Bronchial epithelial cell (primary cell): Measurements from ENCODE around the gene WLS. TPM values are rescaled to one million over a fixed set of nuclear protein-coding genes. Genes with fewer than 3 reads are reported as not detected.

Experiments used
- DNase-seq: peaks from one replicate; pipeline ENCODE4 v3.0.0-alpha.2; 2010; ENCODE audit warnings: low read depth
- FAIRE-seq: peaks from 2 replicates; lab custom pipeline; 2011; peaks lifted over from hg19 to GRCh38; lab: Jason Lieb, UNC
- H3K27me3 ChIP-seq: 2 replicates; pipeline ENCODE4 v1.5.1; 2011; ENCODE audit warnings: low read length; ENCODE audit not compliant: control insufficient read depth, insufficient read depth
- H3K36me3 ChIP-seq: 2 replicates; pipeline ENCODE4 v1.5.1; 2011; ENCODE audit warnings: low read length; ENCODE audit not compliant: control insufficient read depth, insufficient read depth
- H3K4me3 ChIP-seq: 2 replicates; pipeline ENCODE4 v1.5.1; 2011; ENCODE audit warnings: mild to moderate bottlenecking, low read depth, low read length, control low read depth
- total RNA-seq: library from RNA; depleted of rRNA; stranded (reverse); fragments of >200 nt; gene quantifications from 2 replicates; pipeline ENCODE4 v1.2.1, GENCODE V29; 2014
- TF ChIP-seq, protein P1 (sequence below): IDR thresholded peaks from 2 replicates; pipeline ENCODE4 v1.5.1; 2011; ENCODE audit warnings: mild to moderate bottlenecking, moderate library complexity, low read length, control low read depth, inconsistent platforms; ENCODE audit not compliant: insufficient read depth, severe bottlenecking

WLS gene
- total RNA-seq, 1 donor from 2014 or later = 39.8 TPM

DNA sequence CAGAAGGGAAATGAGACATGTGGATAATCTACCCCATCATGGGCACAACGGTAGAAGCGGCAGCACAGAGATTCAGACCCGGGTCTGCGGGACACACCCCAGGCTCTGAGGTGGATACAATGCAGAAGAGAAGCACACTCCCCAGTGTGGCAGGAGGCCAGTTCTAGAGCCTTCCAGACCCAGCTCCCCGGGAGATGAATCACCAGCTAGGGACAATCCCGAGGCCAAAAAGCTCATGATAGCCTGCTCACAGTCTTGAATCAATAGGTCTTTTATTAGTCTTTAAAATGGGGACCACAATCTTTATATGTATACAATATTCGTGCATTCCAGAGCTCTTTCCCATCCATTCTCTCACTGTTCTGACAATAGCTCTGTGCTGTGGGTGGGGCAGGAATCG, 124.6 kb downstream of the WLS start:
- H3K36me3 ChIP-seq = no peaks in the 10 kb centered on the region
- no peaks in the 10 kb centered on the region for H3K27me3 ChIP-seq
- no peak for DNase-seq
- TF ChIP-seq, protein P1, sequence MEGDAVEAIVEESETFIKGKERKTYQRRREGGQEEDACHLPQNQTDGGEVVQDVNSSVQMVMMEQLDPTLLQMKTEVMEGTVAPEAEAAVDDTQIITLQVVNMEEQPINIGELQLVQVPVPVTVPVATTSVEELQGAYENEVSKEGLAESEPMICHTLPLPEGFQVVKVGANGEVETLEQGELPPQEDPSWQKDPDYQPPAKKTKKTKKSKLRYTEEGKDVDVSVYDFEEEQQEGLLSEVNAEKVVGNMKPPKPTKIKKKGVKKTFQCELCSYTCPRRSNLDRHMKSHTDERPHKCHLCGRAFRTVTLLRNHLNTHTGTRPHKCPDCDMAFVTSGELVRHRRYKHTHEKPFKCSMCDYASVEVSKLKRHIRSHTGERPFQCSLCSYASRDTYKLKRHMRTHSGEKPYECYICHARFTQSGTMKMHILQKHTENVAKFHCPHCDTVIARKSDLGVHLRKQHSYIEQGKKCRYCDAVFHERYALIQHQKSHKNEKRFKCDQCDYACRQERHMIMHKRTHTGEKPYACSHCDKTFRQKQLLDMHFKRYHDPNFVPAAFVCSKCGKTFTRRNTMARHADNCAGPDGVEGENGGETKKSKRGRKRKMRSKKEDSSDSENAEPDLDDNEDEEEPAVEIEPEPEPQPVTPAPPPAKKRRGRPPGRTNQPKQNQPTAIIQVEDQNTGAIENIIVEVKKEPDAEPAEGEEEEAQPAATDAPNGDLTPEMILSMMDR = no peak
- no peak overlapping the region for H3K4me3 ChIP-seq
- FAIRE-seq = no peak

DNA sequence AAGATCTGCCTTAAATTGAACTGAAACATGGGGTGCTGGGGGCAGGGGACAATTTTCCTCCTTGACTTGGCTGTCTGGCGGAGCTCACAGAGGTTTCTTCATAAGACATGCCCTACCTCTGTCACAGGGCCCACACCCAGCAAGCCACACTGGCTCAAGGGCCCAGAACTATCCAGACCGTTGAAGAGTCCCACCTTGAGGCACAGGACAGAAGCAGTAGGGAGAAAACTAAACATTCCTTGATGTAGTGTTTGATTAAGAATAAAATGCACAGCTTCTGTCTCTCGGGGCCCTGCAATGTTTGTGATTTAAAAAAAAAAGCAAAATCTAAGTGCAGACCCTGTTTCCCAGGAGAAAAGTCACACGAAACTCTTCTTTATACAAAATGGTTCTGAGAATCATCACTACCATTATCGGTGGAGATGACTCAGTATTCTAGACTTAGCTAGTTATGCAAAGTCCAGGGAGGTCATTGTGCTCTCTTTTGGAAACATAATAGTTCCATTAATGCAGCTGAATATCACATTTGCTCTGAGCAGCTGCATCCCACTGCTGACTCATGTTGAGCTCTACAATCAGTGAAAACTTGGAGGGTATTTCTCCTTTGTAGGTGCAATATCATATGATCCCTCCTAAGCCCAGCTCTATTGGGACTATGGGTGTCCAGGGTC, 128.3 kb downstream of the WLS start:
- DNase-seq = no peak
- Histone ChIP-seq H3K27me3 (no peaks in the 10 kb centered on the region), H3K36me3 (no peaks in the 10 kb centered on the region), H3K4me3 (no peak overlapping the region)
- FAIRE-seq = no peak
- TF ChIP-seq, protein P1 = no peak

DNA sequence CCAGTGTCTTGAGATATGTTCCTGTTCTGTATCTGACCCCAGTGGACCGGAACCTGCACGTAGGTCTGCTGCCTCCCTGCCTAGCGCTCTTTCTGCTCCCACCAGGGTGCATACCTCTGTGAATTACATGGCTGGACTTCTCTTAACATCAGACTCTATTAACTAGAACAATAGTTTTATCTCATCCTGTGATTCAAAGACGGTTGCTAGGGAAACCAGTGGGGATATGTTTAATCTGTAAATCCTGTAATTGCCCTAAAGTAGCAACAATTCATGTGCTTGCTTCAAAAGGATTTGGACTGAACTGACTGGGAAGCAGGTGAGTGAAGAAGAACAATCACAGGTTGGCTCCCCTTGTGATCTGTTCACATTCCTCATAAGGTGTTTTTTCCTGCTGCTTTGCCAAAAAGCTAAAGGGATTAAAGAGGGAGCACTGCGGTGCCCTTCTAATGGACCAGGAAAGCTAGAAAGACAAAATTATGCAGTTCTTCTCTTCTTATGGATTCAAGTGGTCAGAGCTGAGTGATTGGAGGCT, 129.2 kb downstream of the WLS start:
- TF ChIP-seq, protein P1 = no peak
- FAIRE-seq = no peak
- H3K36me3 ChIP-seq = no peaks in the 10 kb centered on the region

DNA sequence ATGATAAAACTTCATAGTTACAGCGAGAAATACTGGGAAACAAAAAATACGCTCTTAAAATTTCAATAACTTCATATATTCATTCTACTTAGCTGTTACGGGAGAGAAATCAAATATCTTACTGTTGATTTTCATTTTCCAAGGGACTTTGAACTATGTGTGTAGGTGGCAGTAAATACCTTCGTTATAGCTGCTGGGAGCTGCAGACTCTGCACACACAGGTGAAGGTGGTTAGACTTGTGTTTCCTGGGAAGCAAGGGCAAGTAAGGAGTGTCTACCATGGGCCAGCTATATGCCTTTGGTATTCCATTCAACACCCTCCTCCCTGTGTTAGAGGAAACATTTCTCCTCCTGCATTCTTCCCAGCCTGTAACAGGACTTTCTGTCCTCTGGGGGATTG, 130.5 kb downstream of the WLS start:
- DNase-seq (no peak), FAIRE-seq (no peak)
- no peak overlapping the region for H3K4me3 ChIP-seq
- no peaks in the 10 kb centered on the region for H3K36me3 ChIP-seq
- TF ChIP-seq, protein P1 = no peak
- no peaks in the 10 kb centered on the region for H3K27me3 ChIP-seq

More for the DNA sequence above, 129.2 kb downstream of the WLS start:
- Histone ChIP-seq H3K4me3 (no peak overlapping the region), H3K27me3 (no peaks in the 10 kb centered on the region)
- no peak for DNase-seq

DNA sequence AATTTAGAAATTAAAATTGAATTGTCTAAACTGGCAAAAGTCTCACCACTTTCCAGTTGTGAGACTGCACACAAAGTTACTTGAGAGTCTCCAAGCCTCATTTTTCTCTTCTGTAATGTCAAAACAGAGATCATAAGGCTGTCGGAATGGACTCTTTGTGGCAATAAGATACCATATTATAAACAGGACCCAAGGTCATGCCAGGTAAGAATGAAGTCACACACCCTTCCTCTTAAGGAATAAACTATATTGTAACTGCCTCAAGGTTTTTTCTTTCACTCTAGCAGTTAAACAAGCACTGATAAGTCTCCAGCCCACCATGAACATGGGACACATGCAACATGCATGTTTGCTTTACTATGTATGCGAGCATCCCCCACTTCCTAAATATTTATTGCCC, 131.8 kb downstream of the WLS start:
- FAIRE-seq (no peak), DNase-seq (no peak)
- H3K27me3 ChIP-seq = no peaks in the 10 kb centered on the region
- H3K4me3 ChIP-seq = no peak overlapping the region
- no peaks in the 10 kb centered on the region for H3K36me3 ChIP-seq
- TF ChIP-seq, protein P1 = no peak

DNA sequence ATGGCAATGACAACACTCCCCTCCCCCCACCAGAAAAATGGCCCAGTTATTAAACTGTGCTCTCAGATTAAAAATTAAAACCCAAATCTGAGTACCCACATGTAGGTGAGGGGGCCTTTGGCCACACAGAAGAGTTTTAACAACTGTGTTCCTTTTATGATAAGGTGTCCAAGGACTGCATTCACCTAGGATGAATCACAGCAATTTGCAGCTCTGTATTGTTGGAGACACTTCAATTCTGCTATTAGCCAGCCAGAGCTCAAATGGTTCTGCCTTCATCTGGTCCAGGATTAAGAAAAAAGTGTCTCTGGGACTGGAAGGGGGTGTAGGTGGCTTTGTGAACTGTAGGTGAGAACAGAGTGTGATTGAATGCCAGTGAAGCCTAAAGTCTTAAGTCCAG, 138.6 kb downstream of the WLS start:
- Histone ChIP-seq H3K4me3 (no peak overlapping the region), H3K27me3 (no peaks in the 10 kb centered on the region), H3K36me3 (no peaks in the 10 kb centered on the region)
- DNase-seq = peak; percentile 13
- no peak for FAIRE-seq
- TF ChIP-seq, protein P1 = no peak
